Endothelial cell of umbilical vein (primary cell): Measurements from ENCODE around the gene COL4A2. TPM values are rescaled to one million over a fixed set of nuclear protein-coding genes. Genes with fewer than 3 reads are reported as not detected.

Experiments
- BruUV-seq: library from RNA; stranded (reverse); fragments of 400-500 nt; replicated peaks from 2 replicates; lab custom pipeline; 2021; lab: Mats Ljungman, UMichigan
- CTCF ChIA-PET: fragments of 300-600, 350-600 bp; sonication (Branson Sonifier 250); formaldehyde crosslinking; loops from one replicate; lab custom pipeline; 2021; ENCODE audit warnings: antibody characterized with exemption, inconsistent platforms; lab: Charles Lee
- POLR2A ChIA-PET: fragments of 300-600, 350-600 bp; sonication (Branson Sonifier 250); formaldehyde crosslinking; loops from one replicate; lab custom pipeline; 2021; ENCODE audit warnings: antibody characterized with exemption, inconsistent platforms; lab: Charles Lee
- DNase-seq: peaks from one replicate; pipeline ENCODE4 v3.0.0-alpha.2; 2011; ENCODE audit warnings: low read depth, low spot score
- FAIRE-seq: peaks from 2 replicates; lab custom pipeline; 2011; peaks lifted over from hg19 to GRCh38; lab: Jason Lieb, UNC
- H2AFZ ChIP-seq: 2 replicates; pipeline ENCODE4 v1.6.0; 2012; ENCODE audit warnings: low read depth, low read length, control low read depth, inconsistent platforms
- H3K27ac ChIP-seq: 2 replicates; pipeline ENCODE4 v1.5.1; 2011; ENCODE audit warnings: low read depth, mild to moderate bottlenecking, control low read depth, low read length, moderate library complexity; ENCODE audit not compliant: insufficient read depth
- H3K27me3 ChIP-seq, 2 experiments: 2 replicates each; pipeline versions ENCODE4 v1.6.0 to v1.6.1; 2011; ENCODE audit warnings: low read length in 2 of 2, mixed read lengths in 1 of 2; ENCODE audit not compliant: control insufficient read depth in 2 of 2, insufficient read depth in 2 of 2
- H3K36me3 ChIP-seq, 2 experiments: 2 replicates in 1 of 2; 3 replicates in 1 of 2; pipeline ENCODE4 v1.5.1; 2011; ENCODE audit warnings: low read length in 2 of 2, mild to moderate bottlenecking in 1 of 2, moderate library complexity in 1 of 2; ENCODE audit not compliant: control insufficient read depth in 2 of 2, insufficient read depth in 2 of 2; ENCODE audit errors: extremely low read depth in 1 of 2
- H3K4me1 ChIP-seq: 3 replicates; pipeline ENCODE4 v1.5.1; 2011; ENCODE audit warnings: mild to moderate bottlenecking, low read length; ENCODE audit not compliant: control insufficient read depth, insufficient read depth; ENCODE audit errors: extremely low read depth
- H3K4me2 ChIP-seq: 2 replicates; pipeline ENCODE4 v1.6.1; 2011; ENCODE audit warnings: low read length, control low read depth, mixed read lengths; ENCODE audit not compliant: insufficient read depth
- H3K4me3 ChIP-seq, 3 experiments: fragments of 200-600 bp in 1 of 3; sonication (generic), shearing (Covaris generic) in 1 of 3; replicated peaks in 1 of 3; 2 replicates each; pipeline ENCODE4 v1.5.1; 2011 to 2016; ENCODE audit warnings: control low read depth in 3 of 3, low read length in 3 of 3, mild to moderate bottlenecking in 2 of 3, inconsistent platforms in 1 of 3, low read depth in 1 of 3, moderate library complexity in 1 of 3; ENCODE audit not compliant: insufficient read depth in 1 of 3
- H3K79me2 ChIP-seq: 2 replicates; pipeline ENCODE4 v1.6.0; 2012; ENCODE audit warnings: low read length, inconsistent platforms; ENCODE audit not compliant: control insufficient read depth, insufficient read depth
- H3K9ac ChIP-seq: replicated peaks from 2 replicates; pipeline ENCODE3; 2011; ENCODE audit warnings: low read length, control low read depth; ENCODE audit not compliant: insufficient read depth; ENCODE audit errors: extremely low read depth
- H3K9me1 ChIP-seq: replicated peaks from 3 replicates; pipeline ENCODE4 v1.6.0; 2011; ENCODE audit warnings: mild to moderate bottlenecking, low read length; ENCODE audit not compliant: control insufficient read depth, insufficient read depth; ENCODE audit errors: extremely low read depth
- H3K9me3 ChIP-seq: replicated peaks from 2 replicates; pipeline ENCODE4 v1.5.1; 2012; ENCODE audit warnings: low read length, inconsistent platforms; ENCODE audit not compliant: control insufficient read depth, insufficient read depth
- H4K20me1 ChIP-seq: replicated peaks from 2 replicates; pipeline ENCODE3; 2011; ENCODE audit warnings: mild to moderate bottlenecking, low read length; ENCODE audit not compliant: control insufficient read depth, insufficient read depth; ENCODE audit errors: extremely low read depth
- EZH2 ChIP-seq: IDR thresholded peaks from 2 replicates; pipeline ENCODE4 v1.6.1; 2012; ENCODE audit warnings: borderline replicate concordance, low read depth, mild to moderate bottlenecking, moderate library complexity, low read length, inconsistent platforms; ENCODE audit not compliant: severe bottlenecking
- JUN ChIP-seq: IDR thresholded peaks from 2 replicates; pipeline ENCODE4 v1.6.1; 2011; ENCODE audit warnings: borderline replicate concordance, low read depth; ENCODE audit not compliant: insufficient read length, insufficient read depth
- MYC ChIP-seq: IDR thresholded peaks from one replicate; pipeline ENCODE4 v1.6.1; 2011; ENCODE audit warnings: mild to moderate bottlenecking, low read depth, low read length
- POLR2A ChIP-seq: IDR thresholded peaks from 2 replicates; pipeline ENCODE4 v1.6.1; 2012; ENCODE audit warnings: low read depth, mild to moderate bottlenecking, control low read depth, low read length
- dilution Hi-C: fragments of 300-500 bp; cut with MboI; formaldehyde crosslinking; loops from one replicate; pipeline ENCODE4 v1.15.0; 2019; ENCODE audit warnings: low sequenced_read_pairs; ENCODE audit not compliant: extremely low pct_ligation_motif_present
- intact Hi-C: fragments of 100-400 bp; cut with micrococcal nuclease; formaldehyde crosslinking; loops from one replicate; pipeline ENCODE4 v1.10.0; 2022
- polyA plus RNA-seq, 4 experiments: library from polyadenylated mRNA; depleted of rRNA in 3 of 4; stranded (reverse) in 3 of 4; unstranded in 1 of 4; fragments of >200 nt; gene quantifications; 2 replicates each; pipeline versions ENCODE4 v1.2.1 to v1.2.3, GENCODE V29; 2011 to 2012; ENCODE audit warnings: missing spikeins in 1 of 4
- total RNA-seq: library from RNA; stranded (reverse); gene quantifications from 2 replicates; pipeline ENCODE4 v1.2.3, GENCODE V29; 2021
- TF ChIP-seq, protein P1 (sequence below): IDR thresholded peaks from 2 replicates; pipeline ENCODE4 v1.6.1; 2011; ENCODE audit not compliant: insufficient read depth, insufficient read length
- TF ChIP-seq, protein P2 (sequence below), 2 donors: IDR thresholded peaks; 1 replicate in 1 of 2; 2 replicates in 1 of 2; pipeline ENCODE4 v1.5.1; 2011; ENCODE audit warnings: low read length in 2 of 2, mild to moderate bottlenecking in 2 of 2, moderate library complexity in 2 of 2, control low read depth in 1 of 2, inconsistent platforms in 1 of 2, low read depth in 1 of 2; ENCODE audit not compliant: insufficient read depth in 1 of 2; ENCODE audit errors: extremely low read depth in 1 of 2

COL4A2 gene
- total and polyA plus RNA-seq, 2 donors (not counting 3 experiments of a cell fraction or from before 2014, with no cell fraction given) = 792 to 940 TPM

DNA sequence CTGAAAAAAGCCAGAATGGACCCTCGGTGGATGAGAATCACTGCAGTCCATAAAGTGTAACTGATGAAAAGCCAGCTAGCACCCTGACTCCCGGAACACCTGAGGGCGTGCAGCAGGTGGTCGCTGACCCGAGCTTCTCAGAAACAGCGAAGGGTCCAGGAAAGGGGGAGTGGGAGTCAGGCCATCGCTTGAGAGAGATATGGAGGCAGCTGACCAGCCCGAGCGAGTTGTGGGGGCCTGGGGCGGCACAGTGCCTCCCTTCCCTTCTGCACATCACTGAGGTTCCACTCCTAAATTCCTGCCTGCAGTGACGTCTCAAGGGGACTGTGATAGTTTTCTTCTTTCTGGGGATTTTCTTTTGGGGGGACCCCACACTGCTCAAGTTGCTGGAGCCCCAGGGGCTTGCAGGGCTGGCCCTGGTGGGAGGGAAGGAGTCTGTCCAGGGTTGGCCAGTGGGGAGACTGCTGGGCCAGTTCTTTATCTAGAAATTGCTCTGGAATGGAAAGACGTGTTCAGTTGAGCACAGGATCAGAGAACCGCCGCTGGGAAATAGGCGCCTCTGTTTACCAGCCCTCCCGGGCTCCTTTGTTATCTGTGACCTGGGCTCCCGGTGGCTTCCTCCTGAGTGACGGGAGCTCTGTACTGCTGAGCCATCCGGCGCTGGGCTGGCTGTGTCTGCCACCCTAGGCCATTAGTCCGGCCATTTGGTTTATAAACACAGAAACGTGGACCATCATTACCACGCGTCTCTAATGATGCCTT lies 183.1 kb downstream of the COL4A2 start:
- no peaks in the 10 kb centered on the region for H3K79me2 ChIP-seq
- dilution Hi-C loops = no loop called here
- CTCF ChIA-PET = no interaction called here

DNA sequence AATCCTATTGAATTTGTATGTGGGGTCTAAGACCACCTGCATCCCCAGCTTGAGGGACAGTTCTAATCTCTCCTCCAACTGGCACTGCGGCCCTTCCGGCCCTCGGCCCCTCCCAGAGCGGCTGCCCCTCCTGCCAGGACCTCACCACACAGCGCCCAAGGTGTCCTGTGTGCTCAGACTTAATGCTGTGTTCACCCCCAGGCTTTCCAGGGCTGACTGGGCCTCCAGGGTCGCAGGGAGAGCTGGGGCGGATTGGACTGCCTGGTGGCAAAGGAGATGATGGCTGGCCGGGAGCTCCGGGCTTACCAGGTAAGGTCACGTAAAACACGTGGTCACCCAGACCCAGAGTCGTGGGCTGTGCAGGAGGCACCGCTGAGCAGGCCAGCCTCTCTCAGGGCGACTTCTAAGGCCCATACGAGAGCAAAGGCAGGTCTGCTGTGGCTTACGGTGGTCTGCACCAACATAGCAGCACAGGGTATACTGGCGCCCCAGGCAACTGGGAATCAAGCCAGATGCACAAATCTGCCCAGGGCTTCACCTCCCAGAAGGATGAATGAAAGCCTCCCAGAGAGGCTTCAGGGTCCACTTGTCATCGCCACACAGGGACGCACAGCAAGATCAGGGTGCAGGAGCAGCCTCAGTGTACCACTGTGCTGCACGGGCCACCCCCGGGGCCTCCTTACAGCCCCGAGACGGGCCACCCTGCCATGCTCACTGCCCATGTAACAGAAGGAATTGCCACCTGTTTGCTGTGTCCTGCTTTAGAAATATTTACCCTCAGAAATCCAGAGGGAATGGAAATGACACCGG lies 185.0 kb downstream of the COL4A2 start:
- no peaks in the 10 kb centered on the region for H3K27me3 ChIP-seq
- no peak overlapping the region for H3K9ac ChIP-seq
- no TSS peak for BruUV-seq
- no peaks in the 10 kb centered on the region for H3K9me1 ChIP-seq
- POLR2A ChIA-PET = no interaction called here
- dilution Hi-C loops (no loop called here), intact Hi-C loops (no loop called here)
- TF ChIP-seq MYC = no peak
- TF ChIP-seq JUN = no peak
- TF ChIP-seq EZH2 = no peak
- TF ChIP-seq, protein P1, sequence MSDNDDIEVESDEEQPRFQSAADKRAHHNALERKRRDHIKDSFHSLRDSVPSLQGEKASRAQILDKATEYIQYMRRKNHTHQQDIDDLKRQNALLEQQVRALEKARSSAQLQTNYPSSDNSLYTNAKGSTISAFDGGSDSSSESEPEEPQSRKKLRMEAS = no peak
- TF ChIP-seq, protein P2, sequence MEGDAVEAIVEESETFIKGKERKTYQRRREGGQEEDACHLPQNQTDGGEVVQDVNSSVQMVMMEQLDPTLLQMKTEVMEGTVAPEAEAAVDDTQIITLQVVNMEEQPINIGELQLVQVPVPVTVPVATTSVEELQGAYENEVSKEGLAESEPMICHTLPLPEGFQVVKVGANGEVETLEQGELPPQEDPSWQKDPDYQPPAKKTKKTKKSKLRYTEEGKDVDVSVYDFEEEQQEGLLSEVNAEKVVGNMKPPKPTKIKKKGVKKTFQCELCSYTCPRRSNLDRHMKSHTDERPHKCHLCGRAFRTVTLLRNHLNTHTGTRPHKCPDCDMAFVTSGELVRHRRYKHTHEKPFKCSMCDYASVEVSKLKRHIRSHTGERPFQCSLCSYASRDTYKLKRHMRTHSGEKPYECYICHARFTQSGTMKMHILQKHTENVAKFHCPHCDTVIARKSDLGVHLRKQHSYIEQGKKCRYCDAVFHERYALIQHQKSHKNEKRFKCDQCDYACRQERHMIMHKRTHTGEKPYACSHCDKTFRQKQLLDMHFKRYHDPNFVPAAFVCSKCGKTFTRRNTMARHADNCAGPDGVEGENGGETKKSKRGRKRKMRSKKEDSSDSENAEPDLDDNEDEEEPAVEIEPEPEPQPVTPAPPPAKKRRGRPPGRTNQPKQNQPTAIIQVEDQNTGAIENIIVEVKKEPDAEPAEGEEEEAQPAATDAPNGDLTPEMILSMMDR (IDR thresholded peaks at IDR 0.05; ENCODE audit: extremely low read depth in 1 of 2, insufficient read depth in 1 of 2, low read depth in 1 of 2, low read length in 2 of 2) = no peak
- no peak overlapping the region for H2AFZ ChIP-seq
- no peaks in the 10 kb centered on the region for H4K20me1 ChIP-seq
- no peak overlapping the region for H3K27ac ChIP-seq
- no peaks in the 10 kb centered on the region for H3K9me3 ChIP-seq
- DNase-seq (no peak), FAIRE-seq (no peak)
- no peak overlapping the region for H3K4me2 ChIP-seq
- H3K4me3 ChIP-seq = no peak overlapping the region
- CTCF ChIA-PET = no interaction called here
- H3K36me3 ChIP-seq = peaks cover 29 to 48% of the 10 kb centered on the region in 2 experiments
- no peaks in the 10 kb centered on the region for H3K4me1 ChIP-seq
- H3K79me2 ChIP-seq = no peaks in the 10 kb centered on the region

More for the DNA sequence above, 183.1 kb downstream of the COL4A2 start:
- Histone ChIP-seq H3K27me3 (no peaks in the 10 kb centered on the region), H4K20me1 (no peaks in the 10 kb centered on the region), H3K9ac (no peak overlapping the region), H2AFZ (no peak overlapping the region), H3K27ac (no peak overlapping the region), H3K36me3 (peaks cover 24 to 38% of the 10 kb centered on the region in 2 experiments), H3K4me3 (no peak overlapping the region), H3K9me1 (no peaks in the 10 kb centered on the region), H3K9me3 (no peaks in the 10 kb centered on the region), H3K4me2 (no peak overlapping the region), H3K4me1 (no peaks in the 10 kb centered on the region)
- intact Hi-C loops = no loop called here
- DNase-seq (no peak), FAIRE-seq (no peak)
- TF ChIP-seq, protein P1 = no peak
- no peak for TF ChIP-seq POLR2A
- TF ChIP-seq MYC = no peak
- POLR2A ChIA-PET = no interaction called here
- no TSS peak for BruUV-seq
